HepG2 (cell line): ENCODE measurements around the gene IP6K3. TPM values are rescaled to one million over a fixed set of nuclear protein-coding genes. Genes with fewer than 3 reads are reported as not detected.

ENCODE experiments used
- AHR ChIP-seq: IDR thresholded peaks from 2 replicates; pipeline ENCODE4 v1.6.1; 2018; ENCODE audit warnings: missing genetic modification reagents, missing compliant biosample characterization
- CREB1 ChIP-seq, 2 experiments: fragments of 450-650 bp in 1 of 2; IDR thresholded peaks; 2 replicates each; pipeline ENCODE4 v1.6.1; 2016 to 2017; ENCODE audit warnings: control low read depth in 1 of 2, mild to moderate bottlenecking in 1 of 2, missing compliant biosample characterization in 1 of 2, missing genetic modification characterization in 1 of 2
- DR1 ChIP-seq: sonication (generic); formaldehyde crosslinking; IDR thresholded peaks from 2 replicates; pipeline ENCODE4 v1.8.0; 2021; ENCODE audit warnings: mild to moderate bottlenecking, missing genetic modification reagents, inconsistent platforms
- ETV5 ChIP-seq: IDR thresholded peaks from 2 replicates; pipeline ENCODE4 v1.6.1; 2018; ENCODE audit warnings: missing biosample characterization, missing genetic modification reagents, inconsistent platforms, borderline replicate concordance
- HOMEZ ChIP-seq: IDR thresholded peaks from 2 replicates; pipeline ENCODE4 v1.6.1; 2016; ENCODE audit warnings: low read depth
- MEIS2 ChIP-seq: sonication (generic); formaldehyde crosslinking; IDR thresholded peaks from 2 replicates; pipeline ENCODE4 v1.9.0; 2021; ENCODE audit warnings: mild to moderate bottlenecking, missing genetic modification reagents
- MIER3 ChIP-seq: IDR thresholded peaks from 2 replicates; pipeline ENCODE4 v1.6.1; 2016; ENCODE audit warnings: missing compliant biosample characterization, borderline replicate concordance
- SRY ChIP-seq: sonication (generic); formaldehyde crosslinking; IDR thresholded peaks from 2 replicates; pipeline ENCODE4 v1.8.0; 2022; ENCODE audit warnings: mild to moderate bottlenecking, missing genetic modification reagents
- TBX2 ChIP-seq: sonication (generic); formaldehyde crosslinking; IDR thresholded peaks from 2 replicates; pipeline ENCODE4 v1.5.0; 2020; ENCODE audit warnings: missing genetic modification reagents, mild to moderate bottlenecking, borderline replicate concordance
- ZBTB20 ChIP-seq: sonication (generic); formaldehyde crosslinking; IDR thresholded peaks from 2 replicates; pipeline ENCODE4 v1.8.1; 2023; ENCODE audit warnings: missing genetic modification reagents, low read depth, mild to moderate bottlenecking, borderline replicate concordance
- ZBTB21 ChIP-seq: sonication (generic); formaldehyde crosslinking; IDR thresholded peaks from 2 replicates; pipeline ENCODE4 v1.4.0; 2020; ENCODE audit warnings: missing genetic modification reagents
- ZBTB39 ChIP-seq: sonication (generic); formaldehyde crosslinking; IDR thresholded peaks from 2 replicates; pipeline ENCODE4 v1.5.0; 2020; ENCODE audit warnings: missing genetic modification reagents
- ZBTB7B ChIP-seq: sonication (generic); formaldehyde crosslinking; IDR thresholded peaks from 2 replicates; pipeline ENCODE4 v1.4.0; 2020; ENCODE audit warnings: missing genetic modification reagents
- ZFP91 ChIP-seq: sonication (generic); formaldehyde crosslinking; IDR thresholded peaks from 2 replicates; pipeline ENCODE4 v1.9.0; 2022; ENCODE audit warnings: missing genetic modification reagents, mild to moderate bottlenecking, borderline replicate concordance
- ZNF101 ChIP-seq: sonication (generic); formaldehyde crosslinking; IDR thresholded peaks from 2 replicates; pipeline ENCODE4 v1.4.0; 2020; ENCODE audit warnings: mild to moderate bottlenecking, low read depth, missing genetic modification reagents, borderline replicate concordance
- ZNF12 ChIP-seq: sonication (generic); formaldehyde crosslinking; IDR thresholded peaks from 2 replicates; pipeline ENCODE4 v1.5.0; 2020; ENCODE audit warnings: missing genetic modification reagents
- ZNF235 ChIP-seq: sonication (generic); formaldehyde crosslinking; IDR thresholded peaks from 2 replicates; pipeline ENCODE4 v1.8.1; 2023; ENCODE audit warnings: mild to moderate bottlenecking, missing genetic modification reagents, borderline replicate concordance
- ZNF562 ChIP-seq: sonication (generic); formaldehyde crosslinking; IDR thresholded peaks from 2 replicates; pipeline ENCODE4 v1.8.0; 2022; ENCODE audit warnings: missing genetic modification reagents, borderline replicate concordance
- ZNF704 ChIP-seq: sonication (generic); formaldehyde crosslinking; IDR thresholded peaks from 2 replicates; pipeline ENCODE4 v1.8.1; 2023; ENCODE audit warnings: mild to moderate bottlenecking, inconsistent platforms, moderate library complexity, missing genetic modification reagents, borderline replicate concordance
- ZNF749 ChIP-seq: sonication (generic); formaldehyde crosslinking; IDR thresholded peaks from 2 replicates; pipeline ENCODE4 v1.8.0; 2022; ENCODE audit warnings: mild to moderate bottlenecking, missing genetic modification reagents, moderate library complexity, borderline replicate concordance
- ZNF773 ChIP-seq: sonication (generic); formaldehyde crosslinking; IDR thresholded peaks from 2 replicates; pipeline ENCODE4 v1.4.0; 2020; ENCODE audit warnings: missing genetic modification reagents, borderline replicate concordance
- ZNF878 ChIP-seq: sonication (generic); formaldehyde crosslinking; IDR thresholded peaks from 2 replicates; pipeline ENCODE4 v1.8.1; 2023; ENCODE audit warnings: mild to moderate bottlenecking, missing genetic modification reagents, moderate library complexity
- polyA plus RNA-seq, 8 experiments: library from polyadenylated mRNA; depleted of rRNA in 3 of 8; stranded (reverse) in 7 of 8; unstranded in 1 of 8; fragments of >200 nt; fragmentation: Illumina TruSeq in 4 of 8; extraction: Trizol in 4 of 8; gene quantifications; 2 replicates each; pipeline versions ENCODE4 v1.2.1 to v1.2.3, GENCODE V29; 2011 to 2016; ENCODE audit warnings: low read depth in 4 of 8, missing spikeins in 1 of 8, mixed read lengths in 1 of 8; ENCODE audit not compliant: insufficient read depth in 1 of 8
- total RNA-seq, 5 experiments: library from RNA; depleted of rRNA; stranded (reverse); fragments of >200 nt; fragmentation: Illumina TruSeq; extraction: Trizol; gene quantifications; 2 replicates each; pipeline ENCODE4 v1.2.3, GENCODE V29; 2016; ENCODE audit warnings: low read depth in 1 of 5

Gene IP6K3
- total and polyA plus RNA-seq, 2 of the 13 experiments (the other 11 are each of a cell fraction or from before 2014, with no cell fraction given) = 0.11 to 0.18 TPM

GRCh38 chr6:33788694-33789549, 42.2 kb upstream of the IP6K3 start, which contains the start of gene LEMD2 (continued):
- TF ChIP-seq CREB1 (IDR thresholded peaks at IDR 0.05) = peak; percentile 85
- peak; percentile 43; the same call in 1 of the 2 replicates for TF ChIP-seq CREB1 (CRISPR knock-in tag; IDR thresholded peaks at IDR 0.05)
- peak; percentile 73 for TF ChIP-seq ZFP91 (CRISPR knock-in tag)
- no peak for TF ChIP-seq ZBTB20 (CRISPR knock-in tag)
- TF ChIP-seq ZNF704 (CRISPR knock-in tag) = no peak
- TF ChIP-seq ZNF101 (CRISPR knock-in tag) = peak; percentile 89
- peak; percentile 78; the same call in 1 of the 2 replicates for TF ChIP-seq ZBTB7B (CRISPR knock-in tag)
- no peak for TF ChIP-seq ZBTB39 (CRISPR knock-in tag)
- peak; percentile 83; the same call in 1 of the 2 replicates for TF ChIP-seq ETV5 (CRISPR knock-in tag)
- no peak; the same call in 1 of the 2 replicates for TF ChIP-seq ZNF878 (CRISPR knock-in tag)
- peak; percentile 44; the same call in 1 of the 2 replicates for TF ChIP-seq TBX2
- peak; percentile 82; the same call in 1 of the 2 replicates for TF ChIP-seq MEIS2
- TF ChIP-seq HOMEZ (CRISPR knock-in tag) = peak; percentile 64; the same call in 1 of the 2 replicates
- peak; percentile 97; the same call in 1 of the 2 replicates for TF ChIP-seq ZNF235 (CRISPR knock-in tag)
- TF ChIP-seq AHR = no peak
- TF ChIP-seq ZNF749 = peak; percentile 81; the same call in 1 of the 2 replicates
- peak; percentile 71; the same call in 1 of the 2 replicates for TF ChIP-seq ZNF12 (CRISPR knock-in tag)
- peak; percentile 54; the same call in 1 of the 2 replicates for TF ChIP-seq ZBTB21
- peak; percentile 98 for TF ChIP-seq SRY (CRISPR knock-in tag)
- peak; percentile 97 for TF ChIP-seq MIER3 (CRISPR knock-in tag)
- peak; percentile 72; the same call in 1 of the 2 replicates for TF ChIP-seq ZNF773
- peak; percentile 58; the same call in 1 of the 2 replicates for TF ChIP-seq DR1 (CRISPR knock-in tag)
- no peak for TF ChIP-seq ZNF562 (CRISPR knock-in tag)
